D721Med (cell line): ENCODE measurements around the gene RBM4B.

Experiments used
- DNase-seq: peaks from one replicate; pipeline ENCODE4 v3.0.0; 2011; ENCODE audit warnings: low spot score; ENCODE audit not compliant: insufficient read length
- FAIRE-seq: peaks from 2 replicates; lab custom pipeline; 2011; peaks lifted over from hg19 to GRCh38; lab: Jason Lieb, UNC
- TF ChIP-seq, protein P1 (sequence below): IDR thresholded peaks from 2 replicates; pipeline ENCODE4 v1.5.1; 2012; ENCODE audit warnings: mild to moderate bottlenecking, control low read depth; ENCODE audit not compliant: insufficient read depth; ENCODE audit errors: missing control alignments

Gene RBM4B

DNA sequence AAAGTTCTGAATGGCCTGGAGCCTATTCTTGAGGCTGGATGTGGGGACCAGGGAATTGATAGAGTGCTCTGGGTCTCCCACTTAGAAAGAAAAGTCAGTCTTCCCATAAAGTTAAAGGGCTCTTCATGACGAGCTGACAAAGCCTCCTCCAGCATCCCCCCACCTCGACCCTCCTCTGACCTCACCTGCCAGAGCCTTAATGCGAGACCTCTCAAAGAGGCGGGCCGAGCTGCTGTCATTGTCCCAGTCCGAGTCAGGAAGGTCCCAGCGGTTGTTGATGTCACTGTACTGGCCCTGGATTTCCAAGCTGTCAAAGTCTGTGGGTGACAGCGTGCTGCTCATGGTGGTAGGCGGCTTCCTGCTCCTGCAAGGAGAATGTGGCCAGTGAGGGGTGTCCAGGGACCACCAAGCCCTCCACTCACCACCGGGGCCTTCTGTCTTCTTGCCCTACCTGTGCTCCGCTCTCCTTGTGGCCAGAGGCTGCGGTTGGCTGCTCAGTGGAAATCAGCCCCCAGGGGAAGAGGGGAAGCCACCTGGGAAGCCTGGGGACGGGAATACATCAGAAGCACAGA, 43.3 kb upstream of the RBM4B start:
- FAIRE-seq (no peak), DNase-seq (no peak)
- TF ChIP-seq, protein P1, sequence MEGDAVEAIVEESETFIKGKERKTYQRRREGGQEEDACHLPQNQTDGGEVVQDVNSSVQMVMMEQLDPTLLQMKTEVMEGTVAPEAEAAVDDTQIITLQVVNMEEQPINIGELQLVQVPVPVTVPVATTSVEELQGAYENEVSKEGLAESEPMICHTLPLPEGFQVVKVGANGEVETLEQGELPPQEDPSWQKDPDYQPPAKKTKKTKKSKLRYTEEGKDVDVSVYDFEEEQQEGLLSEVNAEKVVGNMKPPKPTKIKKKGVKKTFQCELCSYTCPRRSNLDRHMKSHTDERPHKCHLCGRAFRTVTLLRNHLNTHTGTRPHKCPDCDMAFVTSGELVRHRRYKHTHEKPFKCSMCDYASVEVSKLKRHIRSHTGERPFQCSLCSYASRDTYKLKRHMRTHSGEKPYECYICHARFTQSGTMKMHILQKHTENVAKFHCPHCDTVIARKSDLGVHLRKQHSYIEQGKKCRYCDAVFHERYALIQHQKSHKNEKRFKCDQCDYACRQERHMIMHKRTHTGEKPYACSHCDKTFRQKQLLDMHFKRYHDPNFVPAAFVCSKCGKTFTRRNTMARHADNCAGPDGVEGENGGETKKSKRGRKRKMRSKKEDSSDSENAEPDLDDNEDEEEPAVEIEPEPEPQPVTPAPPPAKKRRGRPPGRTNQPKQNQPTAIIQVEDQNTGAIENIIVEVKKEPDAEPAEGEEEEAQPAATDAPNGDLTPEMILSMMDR, result no peak

DNA sequence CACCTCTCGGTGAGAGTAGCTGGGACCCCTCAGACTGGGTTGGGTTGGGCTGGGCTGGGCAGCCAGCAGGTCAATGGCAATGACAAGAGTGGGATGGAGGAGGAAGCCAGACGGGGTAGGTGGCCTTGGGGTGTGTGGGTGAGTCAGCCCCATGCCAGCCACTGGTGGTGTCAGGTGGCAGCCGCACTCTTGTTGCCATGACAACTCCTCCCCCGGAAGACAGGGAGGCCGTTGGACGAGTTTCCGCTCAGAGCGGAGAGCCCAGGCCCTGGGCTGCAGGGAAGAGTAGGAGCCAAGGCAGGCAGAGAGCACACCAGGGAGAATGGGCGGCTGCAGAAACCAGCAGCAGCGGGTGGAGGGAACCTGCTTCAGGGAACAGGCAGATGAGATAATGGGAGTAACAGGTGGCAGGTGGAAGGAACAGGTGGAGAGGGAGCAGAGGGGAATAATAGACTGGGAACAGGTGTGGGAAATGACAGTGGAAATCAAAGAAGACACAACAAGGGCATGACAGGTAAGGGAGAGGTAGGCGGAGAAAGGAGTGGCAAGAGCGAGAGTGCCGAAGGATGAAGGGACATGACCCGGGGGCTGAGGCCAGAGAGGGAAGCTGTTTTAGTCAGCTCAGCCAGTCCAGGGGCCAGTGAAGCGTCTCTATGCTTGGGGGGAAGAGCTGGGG, 42.7 kb upstream of the RBM4B start:
- DNase-seq, result no peak
- FAIRE-seq, result no peak

DNA sequence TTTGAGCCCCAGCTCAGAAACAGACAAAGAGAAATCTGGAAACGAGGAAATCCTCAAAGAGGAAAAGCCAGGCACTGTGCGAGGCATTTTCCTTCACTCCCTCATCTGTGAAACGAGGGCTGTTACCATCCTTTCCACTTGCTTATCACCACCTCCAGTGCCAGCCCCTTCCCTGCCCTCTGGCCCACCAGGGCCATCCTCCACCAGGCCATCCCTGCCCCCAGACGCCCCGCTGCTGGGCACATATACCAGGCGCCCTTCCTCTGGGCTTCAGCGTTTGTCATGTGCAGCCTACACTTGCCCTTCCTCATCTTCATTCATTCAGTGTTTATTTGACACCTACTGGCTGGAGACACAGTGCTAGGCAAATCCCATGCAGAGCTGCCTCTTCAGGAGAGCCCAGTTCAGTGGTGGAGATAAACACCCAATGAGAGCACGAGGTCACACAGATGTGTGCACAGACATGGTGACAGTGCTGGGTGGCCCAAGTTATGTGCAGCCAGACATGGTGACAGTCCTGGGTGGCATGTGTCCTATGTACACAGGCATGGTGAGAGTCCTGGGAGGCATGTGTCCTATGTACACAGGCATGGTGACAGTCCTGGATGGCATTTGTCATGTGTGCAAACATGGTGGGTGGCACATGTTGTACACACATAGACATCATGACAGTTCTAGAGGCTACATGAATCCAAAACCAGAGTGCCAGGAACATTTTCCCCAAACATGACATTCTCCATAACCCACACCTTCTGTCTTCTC, 41.6 kb upstream of the RBM4B start:
- DNase-seq (no peak), FAIRE-seq (no peak)
- TF ChIP-seq, protein P1, result no peak

More for the DNA sequence above, 42.7 kb upstream of the RBM4B start:
- TF ChIP-seq, protein P1, result no peak

DNA sequence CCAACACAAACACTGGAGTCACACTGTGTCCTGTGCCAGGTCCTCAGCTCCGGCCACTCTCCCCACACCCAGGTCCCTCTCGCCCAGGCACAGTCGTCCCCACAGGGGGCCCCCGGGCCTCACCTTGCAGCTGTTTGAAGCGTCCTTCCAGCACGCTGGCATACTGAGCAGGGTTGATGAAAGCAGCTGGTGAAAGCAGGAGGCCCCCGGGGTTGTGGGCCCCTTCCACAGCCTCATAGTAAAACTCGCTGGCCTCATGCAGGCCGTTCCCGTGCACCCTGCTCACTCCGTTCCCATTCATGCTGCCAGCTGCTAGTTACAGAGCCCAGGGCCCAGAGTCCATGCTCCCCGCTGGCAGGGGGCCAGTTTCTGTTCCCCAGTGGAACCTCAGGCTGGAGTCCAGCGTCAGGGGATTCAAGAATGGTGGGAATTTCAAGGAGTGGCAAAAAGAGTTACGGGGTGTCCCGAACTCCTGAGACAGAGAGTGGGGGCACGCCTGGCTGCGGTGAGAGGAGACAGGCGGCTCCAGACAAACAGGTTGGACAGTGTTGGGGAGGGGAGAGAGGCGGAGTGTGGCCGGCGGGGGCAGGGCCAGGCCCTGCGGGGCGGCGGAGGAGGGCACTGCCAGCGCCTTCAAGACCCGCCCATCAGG, 40.8 kb upstream of the RBM4B start:
- TF ChIP-seq, protein P1, result no peak
- DNase-seq (no peak), FAIRE-seq (no peak)

DNA sequence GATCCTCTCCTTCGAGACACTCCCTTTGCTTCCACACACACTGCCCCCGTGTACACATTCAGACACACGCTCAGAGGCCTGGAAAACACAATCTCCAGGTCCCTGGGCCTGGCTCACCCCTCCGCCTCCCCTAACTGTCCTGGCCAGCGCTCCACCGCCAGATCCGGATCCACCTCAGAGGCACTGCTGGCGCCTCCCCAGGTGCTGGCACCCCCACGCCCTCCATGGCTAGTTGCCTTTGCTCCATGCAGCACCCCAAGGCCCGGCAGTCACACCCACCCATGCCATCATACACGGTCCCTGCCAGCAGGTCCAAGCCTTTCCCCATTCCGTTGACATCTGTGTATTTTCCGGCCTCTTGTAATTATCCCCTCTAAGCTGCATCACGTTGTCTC, 40.2 kb upstream of the RBM4B start:
- no peak for FAIRE-seq
- TF ChIP-seq, protein P1, result no peak
- DNase-seq, result no peak

DNA sequence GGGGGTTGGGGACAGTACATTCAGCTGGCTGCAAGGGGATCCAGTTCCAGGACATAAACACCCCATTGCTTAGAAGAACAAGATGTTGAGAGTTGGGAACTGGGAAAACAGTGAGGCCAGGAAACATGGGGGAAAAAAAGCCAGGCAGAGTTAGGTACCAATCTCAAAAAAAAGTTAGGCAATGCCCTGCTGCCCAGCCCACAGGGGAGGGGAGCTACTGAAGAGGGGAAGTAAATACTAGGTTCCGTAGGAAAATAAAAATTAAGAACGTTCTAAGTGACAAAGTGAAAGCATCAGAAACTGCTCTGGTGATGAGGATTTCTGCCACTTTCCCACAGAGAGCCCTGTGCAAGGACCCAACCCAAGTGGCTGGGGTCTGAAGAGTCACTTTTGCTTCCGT, 39.3 kb upstream of the RBM4B start:
- FAIRE-seq (no peak), DNase-seq (no peak)
- TF ChIP-seq, protein P1, result no peak
